Measurements from ENCODE around the gene TP53BP2. TPM values are rescaled to one million over a fixed set of nuclear protein-coding genes. Genes with fewer than 3 reads are reported as not detected.

Gene TP53BP2
- total RNA-seq, 6 experiments from 2014 or later, result 13.7 to 46.4 (median 19.0) TPM

DNA sequence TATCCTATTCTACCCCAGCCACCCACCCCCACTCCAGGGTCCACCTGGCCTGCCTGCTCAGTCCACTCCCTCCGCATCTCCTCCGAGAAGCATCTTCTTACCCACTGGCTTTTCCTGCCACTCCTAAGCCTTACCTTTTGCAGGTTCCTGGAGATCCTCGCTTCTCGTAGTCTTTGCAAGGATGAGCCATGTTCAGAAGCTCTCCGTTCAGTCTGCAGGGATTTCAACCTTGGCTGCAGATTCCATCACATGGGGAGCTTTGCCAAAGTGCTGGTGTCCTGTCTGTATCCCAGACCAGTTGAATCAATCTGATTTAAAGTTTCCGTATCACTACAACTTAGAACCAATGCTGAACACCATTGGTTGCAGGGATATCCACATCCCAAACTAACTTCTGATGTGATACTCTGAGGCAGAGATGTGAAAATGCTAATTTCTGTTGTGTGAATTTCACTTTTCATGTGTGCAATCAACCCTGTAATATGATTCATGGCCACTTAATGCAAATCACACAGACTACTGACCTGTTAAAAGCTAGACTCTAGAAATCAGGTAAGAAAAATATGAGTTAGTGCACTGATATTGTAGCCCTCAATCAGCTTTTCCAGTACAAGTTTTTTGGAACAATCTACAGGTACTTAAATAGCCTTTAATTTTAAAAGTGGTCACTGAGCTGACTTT is 71.5 kb downstream of the TP53BP2 start:
- 95% methylated on average over 4 of the region's 6 CpGs for WGBS (ENCODE audit: insufficient coverage, low coverage, low lambda C conversion rate, missing lambda C conversion rate)
- peaks cover 0 to 50% (median 14%) of the 10 kb centered on the region in 4 donors for H3K36me3 ChIP-seq

DNA sequence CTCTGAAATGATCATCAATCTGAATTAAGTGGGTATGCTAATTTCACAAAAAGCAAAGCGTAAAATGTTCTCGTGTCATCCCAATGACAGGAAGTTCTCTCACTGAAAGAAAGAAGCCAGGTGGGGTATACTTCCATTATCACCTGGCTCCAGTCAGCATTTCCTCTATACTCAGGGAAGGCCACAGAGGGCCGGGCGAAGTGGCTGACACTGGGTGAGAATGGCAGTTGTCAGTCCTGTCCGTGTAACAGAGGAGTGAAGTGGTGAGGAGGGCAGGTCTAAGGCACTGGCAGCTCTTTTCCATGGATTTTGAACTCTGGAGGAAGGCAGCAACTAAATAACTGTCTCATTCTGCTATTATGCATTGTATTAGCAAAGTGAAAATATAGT is 73.0 kb downstream of the TP53BP2 start:
- WGBS (ENCODE audit: insufficient coverage, low coverage, low lambda C conversion rate, missing lambda C conversion rate), result 91% methylated on average over 5 of the region's 5 CpGs
- Histone ChIP-seq H3K36me3 (peaks cover 0 to 35% (median 11%) of the 10 kb centered on the region in 4 donors), H3K4me1 (no peaks in the 10 kb centered on the region), H3K27ac (no peak overlapping the region), H3K4me3 (no peak overlapping the region), H3K9me3 (no peaks in the 10 kb centered on the region), H3K27me3 (no peaks in the 10 kb centered on the region)
- intact Hi-C loops (cut with DNase I), result no loop called here
- DNase-seq, result no peak
- no peak for ATAC-seq
- TF ChIP-seq, protein P1, sequence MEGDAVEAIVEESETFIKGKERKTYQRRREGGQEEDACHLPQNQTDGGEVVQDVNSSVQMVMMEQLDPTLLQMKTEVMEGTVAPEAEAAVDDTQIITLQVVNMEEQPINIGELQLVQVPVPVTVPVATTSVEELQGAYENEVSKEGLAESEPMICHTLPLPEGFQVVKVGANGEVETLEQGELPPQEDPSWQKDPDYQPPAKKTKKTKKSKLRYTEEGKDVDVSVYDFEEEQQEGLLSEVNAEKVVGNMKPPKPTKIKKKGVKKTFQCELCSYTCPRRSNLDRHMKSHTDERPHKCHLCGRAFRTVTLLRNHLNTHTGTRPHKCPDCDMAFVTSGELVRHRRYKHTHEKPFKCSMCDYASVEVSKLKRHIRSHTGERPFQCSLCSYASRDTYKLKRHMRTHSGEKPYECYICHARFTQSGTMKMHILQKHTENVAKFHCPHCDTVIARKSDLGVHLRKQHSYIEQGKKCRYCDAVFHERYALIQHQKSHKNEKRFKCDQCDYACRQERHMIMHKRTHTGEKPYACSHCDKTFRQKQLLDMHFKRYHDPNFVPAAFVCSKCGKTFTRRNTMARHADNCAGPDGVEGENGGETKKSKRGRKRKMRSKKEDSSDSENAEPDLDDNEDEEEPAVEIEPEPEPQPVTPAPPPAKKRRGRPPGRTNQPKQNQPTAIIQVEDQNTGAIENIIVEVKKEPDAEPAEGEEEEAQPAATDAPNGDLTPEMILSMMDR (IDR thresholded peaks at IDR 0.05), result no peak
- no peak for TF ChIP-seq POLR2A (IDR thresholded peaks at IDR 0.05)

More for the DNA sequence above, 71.5 kb downstream of the TP53BP2 start:
- Histone ChIP-seq H3K4me3 (no peak overlapping the region), H3K27me3 (no peaks in the 10 kb centered on the region), H3K4me1 (no peaks in the 10 kb centered on the region), H3K9me3 (no peaks in the 10 kb centered on the region), H3K27ac (no peak overlapping the region)
- DNase-seq (no peak), ATAC-seq (no peak)
- TF ChIP-seq POLR2A (IDR thresholded peaks at IDR 0.05), result no peak
- TF ChIP-seq, protein P1 (IDR thresholded peaks at IDR 0.05), result no peak
- intact Hi-C loops (cut with DNase I), result no loop called here

DNA sequence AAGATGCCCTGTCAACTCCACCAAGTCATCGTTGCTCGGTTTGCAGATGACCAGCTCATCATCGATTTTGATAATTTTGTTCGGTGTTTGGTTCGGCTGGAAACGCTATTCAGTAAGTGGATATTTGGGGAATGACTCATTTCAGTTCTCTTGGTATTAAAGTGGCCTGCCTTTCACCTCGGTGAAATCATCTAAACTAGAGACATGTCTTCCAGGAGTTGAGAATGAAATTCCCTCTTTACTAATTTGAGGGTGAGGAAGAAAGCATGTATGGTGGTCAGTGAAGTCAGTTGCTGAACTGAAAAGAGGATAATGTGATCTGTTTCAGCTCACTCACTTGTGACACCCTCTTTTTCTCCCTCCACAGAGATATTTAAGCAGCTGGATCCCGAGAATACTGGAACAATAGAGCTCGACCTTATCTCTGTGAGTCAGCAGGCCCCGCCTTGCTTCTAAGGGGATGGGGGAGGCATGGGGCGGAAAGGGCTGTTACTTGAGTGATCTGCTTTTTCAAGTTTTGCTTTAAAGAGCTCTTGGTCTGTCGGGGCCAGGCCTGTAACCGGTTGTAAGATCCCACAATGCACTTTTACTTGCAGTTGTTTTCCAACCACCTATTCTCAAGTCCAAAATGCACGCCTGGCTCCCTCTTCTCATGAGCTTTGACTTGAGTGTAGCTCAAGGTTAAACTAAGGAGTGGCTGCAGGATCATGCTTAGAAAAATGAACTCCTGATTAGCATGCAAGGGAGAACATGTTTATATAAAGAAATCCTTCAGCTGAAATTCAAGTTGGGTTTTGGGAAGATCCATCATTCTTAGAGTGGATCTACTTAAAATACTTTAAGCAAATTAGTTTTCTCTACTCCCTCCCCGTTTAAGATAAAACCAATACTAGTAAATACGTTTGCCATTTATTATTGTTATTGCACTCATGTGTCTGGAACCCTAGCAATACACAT is 73.7 kb downstream of the TP53BP2 start:
- Histone ChIP-seq H3K27ac (peak overlapping the region in 1 of 3 donors; percentile 9), H3K36me3 (peaks cover 0 to 28% (median 9%) of the 10 kb centered on the region in 4 donors), H3K9me3 (no peaks in the 10 kb centered on the region), H3K27me3 (no peaks in the 10 kb centered on the region), H3K4me3 (no peak overlapping the region), H3K4me1 (no peaks in the 10 kb centered on the region)
- no peak for TF ChIP-seq POLR2A (IDR thresholded peaks at IDR 0.05)
- TF ChIP-seq, protein P1 (IDR thresholded peaks at IDR 0.05), result no peak
- ATAC-seq (peak; percentile 44 to 87 (median 62)), DNase-seq (no peak)
- WGBS (ENCODE audit: insufficient coverage, low coverage, low lambda C conversion rate, missing lambda C conversion rate), result 72% methylated on average over 15 of the region's 16 CpGs
- intact Hi-C loops (cut with DNase I), result no loop called here

DNA sequence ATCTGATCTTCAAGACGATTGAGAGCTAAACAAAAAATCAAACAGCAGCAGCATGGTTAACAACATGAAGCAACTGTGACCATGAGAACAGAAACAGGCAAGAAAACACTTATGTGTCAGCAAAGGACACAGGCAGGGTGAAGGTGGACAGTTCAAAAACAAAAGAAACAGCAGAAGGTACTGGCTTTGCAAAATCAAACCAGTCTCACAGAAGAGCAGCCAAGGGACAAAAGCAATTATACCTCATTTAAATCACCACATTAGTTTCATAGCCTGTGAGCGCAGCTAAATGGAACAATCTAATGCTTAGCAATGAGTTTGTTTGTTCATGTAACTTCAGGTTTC is 74.3 kb downstream of the TP53BP2 start:
- Histone ChIP-seq H3K9me3 (no peaks in the 10 kb centered on the region), H3K4me3 (no peak overlapping the region), H3K27ac (peak overlapping the region in 1 of 3 donors; percentile 9), H3K36me3 (peaks cover 0 to 28% (median 7%) of the 10 kb centered on the region in 4 donors), H3K4me1 (no peaks in the 10 kb centered on the region), H3K27me3 (no peaks in the 10 kb centered on the region)
- no peak for TF ChIP-seq POLR2A (IDR thresholded peaks at IDR 0.05)
- TF ChIP-seq, protein P1 (IDR thresholded peaks at IDR 0.05), result no peak
- intact Hi-C loops (cut with DNase I), result no loop called here
- ATAC-seq (no peak), DNase-seq (no peak)
- 71% methylated on average over 2 of the region's 2 CpGs for WGBS (ENCODE audit: insufficient coverage, low coverage, low lambda C conversion rate, missing lambda C conversion rate)
